ENCODE measurements around the gene KDM6B.
"Not testable (repeated sequence)": the region's sequence is repeated elsewhere in the genome, so short reads cannot be mapped to it uniquely, and the experiment has no call there.

The KDM6B gene

GRCh38 chr17:7852919-7853690 lies 19.1 kb downstream of the KDM6B start:
- no peak for DNase-seq (ENCODE audit: low spot score)

GRCh38 chr17:7853691-7854038 lies 19.6 kb downstream of the KDM6B start:
- no peak for DNase-seq (ENCODE audit: low spot score)

- DNase-seq (ENCODE audit: low spot score), result no peak
Observed at GRCh38 chr17:7854078-7854777, 20.2 kb downstream of the KDM6B start.

GRCh38 chr17:7854851-7855659 lies 21.0 kb downstream of the KDM6B start, which contains the start of gene TMEM88:
Gene TMEM88 (plus strand): TSS chr17:7855066. CDS start chr17:7855075, 9 bp downstream.
- DNase-seq (ENCODE audit: low spot score), result no peak

GRCh38 chr17:7855660-7856010 lies 21.6 kb downstream of the KDM6B start:
- DNase-seq (ENCODE audit: low spot score), result no peak

GRCh38 chr17:7856011-7856810 lies 22.2 kb downstream of the KDM6B start:
- no peak for DNase-seq (ENCODE audit: low spot score)

GRCh38 chr17:7856811-7857712 lies 23.0 kb downstream of the KDM6B start, which contains the start of gene NAA38:
Gene NAA38 (minus strand): TSS chr17:7857559. CDS start chr17:7857463, 96 bp downstream.
- peak; percentile 94 for DNase-seq (ENCODE audit: low spot score)

- DNase-seq (ENCODE audit: low spot score), result peak; percentile 74
Observed at GRCh38 chr17:7857713-7858521, 23.9 kb downstream of the KDM6B start, which contains the start of gene CYB5D1. Gene CYB5D1 (plus strand): TSS chr17:7858003. CDS start chr17:7858135, 132 bp downstream.

- DNase-seq (ENCODE audit: low spot score), result no peak
Observed at GRCh38 chr17:7858522-7858810, 24.4 kb downstream of the KDM6B start.

GRCh38 chr17:7859028-7859427 lies 25.0 kb downstream of the KDM6B start:
- DNase-seq (ENCODE audit: low spot score), result no peak

GRCh38 chr17:7862692-7863437 lies 28.8 kb downstream of the KDM6B start:
- DNase-seq (ENCODE audit: low spot score), result no peak

- DNase-seq (ENCODE audit: low spot score), result not testable (repeated sequence)
Observed at GRCh38 chr17:7864384-7864783, 30.4 kb downstream of the KDM6B start.

GRCh38 chr17:7864995-7865650 lies 31.1 kb downstream of the KDM6B start:
- DNase-seq (ENCODE audit: low spot score), result no peak

GRCh38 chr17:7867881-7868329 lies 33.9 kb downstream of the KDM6B start:
- DNase-seq (ENCODE audit: low spot score), result no peak

GRCh38 chr17:7873051-7873450 lies 39.0 kb downstream of the KDM6B start:
- no peak for DNase-seq (ENCODE audit: low spot score)

GRCh38 chr17:7875804-7876370 lies 41.9 kb downstream of the KDM6B start:
- no peak for DNase-seq (ENCODE audit: low spot score)

- no peak for DNase-seq (ENCODE audit: low spot score)
Observed at GRCh38 chr17:7878234-7878633, 44.2 kb downstream of the KDM6B start.
